ENCODE results near the gene CFAP126.

GRCh38 chr1:161342177-161342576, 25.5 kb downstream of the CFAP126 start:
- no peak for TF ChIP-seq CTCF (conservative IDR thresholded peaks at IDR 0.05)
- no peak for TF ChIP-seq EZH2 (IDR thresholded peaks at IDR 0.05; ENCODE audit: low read depth)

All from PC-9 (cell line).